PC-3 (cell line): ENCODE measurements around the gene ENDOG.

Experiments
- EZH2 ChIP-seq: fragments of 300-600 bp; sonication (generic); IDR thresholded peaks from one replicate; pipeline ENCODE4 v1.6.1; 2017; ENCODE audit warnings: antibody characterized with exemption, mild to moderate bottlenecking, low read length; ENCODE audit not compliant: unreplicated experiment
- TF ChIP-seq, protein P1 (sequence below): fragments of 300-600 bp; sonication (generic); conservative IDR thresholded peaks from 2 replicates; pipeline ENCODE4 v1.5.1; 2017; ENCODE audit warnings: antibody characterized with exemption, low read depth, mild to moderate bottlenecking, low read length

DNA sequence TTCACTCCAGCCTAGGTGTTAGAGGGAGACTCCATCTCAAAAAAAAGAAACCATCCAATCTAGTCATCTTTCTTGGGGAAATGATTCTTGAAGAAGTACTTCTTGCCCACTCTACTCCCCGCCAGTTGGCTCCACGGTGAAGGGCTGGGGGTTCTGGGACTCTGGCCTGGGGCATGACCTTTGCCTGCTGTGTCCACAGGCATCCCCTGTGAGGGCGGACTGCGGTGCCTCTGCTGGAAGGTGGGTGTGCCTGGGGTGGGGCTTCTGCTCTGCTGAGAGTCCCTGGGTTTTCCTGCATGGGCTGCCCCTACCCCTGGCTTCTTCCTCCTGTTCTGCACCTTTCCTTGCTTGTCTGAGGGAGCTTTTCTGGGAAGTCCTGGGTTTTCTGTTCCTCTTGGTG, 27.8 kb upstream of the ENDOG start:
- TF ChIP-seq, protein P1, sequence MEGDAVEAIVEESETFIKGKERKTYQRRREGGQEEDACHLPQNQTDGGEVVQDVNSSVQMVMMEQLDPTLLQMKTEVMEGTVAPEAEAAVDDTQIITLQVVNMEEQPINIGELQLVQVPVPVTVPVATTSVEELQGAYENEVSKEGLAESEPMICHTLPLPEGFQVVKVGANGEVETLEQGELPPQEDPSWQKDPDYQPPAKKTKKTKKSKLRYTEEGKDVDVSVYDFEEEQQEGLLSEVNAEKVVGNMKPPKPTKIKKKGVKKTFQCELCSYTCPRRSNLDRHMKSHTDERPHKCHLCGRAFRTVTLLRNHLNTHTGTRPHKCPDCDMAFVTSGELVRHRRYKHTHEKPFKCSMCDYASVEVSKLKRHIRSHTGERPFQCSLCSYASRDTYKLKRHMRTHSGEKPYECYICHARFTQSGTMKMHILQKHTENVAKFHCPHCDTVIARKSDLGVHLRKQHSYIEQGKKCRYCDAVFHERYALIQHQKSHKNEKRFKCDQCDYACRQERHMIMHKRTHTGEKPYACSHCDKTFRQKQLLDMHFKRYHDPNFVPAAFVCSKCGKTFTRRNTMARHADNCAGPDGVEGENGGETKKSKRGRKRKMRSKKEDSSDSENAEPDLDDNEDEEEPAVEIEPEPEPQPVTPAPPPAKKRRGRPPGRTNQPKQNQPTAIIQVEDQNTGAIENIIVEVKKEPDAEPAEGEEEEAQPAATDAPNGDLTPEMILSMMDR = no peak
- TF ChIP-seq EZH2 = no peak
